ENCODE measurements around the gene STMND1.

Gene STMND1

DNA sequence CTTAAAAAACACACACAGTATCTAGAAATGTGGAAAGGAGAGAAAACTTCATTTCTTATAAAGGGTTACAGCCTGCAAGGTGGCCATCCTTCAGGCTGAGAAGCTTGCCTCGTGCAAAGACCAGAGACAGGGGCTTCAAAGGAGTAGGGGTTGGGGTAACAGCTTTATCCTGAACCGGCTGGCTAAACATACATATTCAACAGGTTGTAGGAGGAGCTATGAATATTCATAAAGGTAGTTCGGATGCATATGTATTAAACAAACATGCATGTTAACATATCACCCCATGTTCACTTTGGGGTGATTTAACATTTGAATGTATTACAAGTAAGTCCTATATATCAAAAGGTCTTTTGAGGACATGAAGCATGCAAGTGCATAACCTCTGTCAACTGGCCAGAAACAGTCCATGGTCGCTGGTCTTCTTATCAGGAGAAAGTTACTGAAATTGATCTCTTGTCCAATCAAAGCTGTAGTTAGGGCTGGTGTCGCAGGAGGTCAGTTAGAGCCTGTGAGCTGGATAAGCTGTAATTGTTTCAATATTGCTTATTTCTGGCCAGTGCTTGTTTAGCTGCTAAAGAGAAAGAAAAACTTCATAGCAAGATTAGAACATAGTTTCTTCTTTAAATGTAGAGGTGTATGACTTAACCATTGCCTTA lies 2.3 kb upstream of the STMND1 start:
- no peak for FAIRE-seq

DNA sequence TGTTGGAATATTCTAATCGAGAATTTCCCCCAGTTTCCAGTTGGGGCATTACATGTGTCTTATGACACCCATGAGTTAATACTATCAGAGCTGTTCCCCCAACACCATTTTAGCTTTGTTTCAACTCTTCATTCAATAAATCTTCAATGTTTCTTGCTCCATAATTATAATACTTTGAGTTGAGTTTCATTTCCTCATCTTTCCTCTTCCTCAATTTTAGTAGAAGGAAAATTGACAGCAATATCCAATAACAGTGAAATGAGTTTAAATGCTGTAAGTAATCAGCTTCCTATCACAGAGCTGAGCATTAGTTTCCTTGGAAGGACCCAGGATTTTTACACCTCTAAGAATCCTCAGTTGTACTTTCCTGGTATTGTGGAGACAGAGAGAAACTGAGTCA lies 1.0 kb upstream of the STMND1 start:
- FAIRE-seq, result no peak

DNA sequence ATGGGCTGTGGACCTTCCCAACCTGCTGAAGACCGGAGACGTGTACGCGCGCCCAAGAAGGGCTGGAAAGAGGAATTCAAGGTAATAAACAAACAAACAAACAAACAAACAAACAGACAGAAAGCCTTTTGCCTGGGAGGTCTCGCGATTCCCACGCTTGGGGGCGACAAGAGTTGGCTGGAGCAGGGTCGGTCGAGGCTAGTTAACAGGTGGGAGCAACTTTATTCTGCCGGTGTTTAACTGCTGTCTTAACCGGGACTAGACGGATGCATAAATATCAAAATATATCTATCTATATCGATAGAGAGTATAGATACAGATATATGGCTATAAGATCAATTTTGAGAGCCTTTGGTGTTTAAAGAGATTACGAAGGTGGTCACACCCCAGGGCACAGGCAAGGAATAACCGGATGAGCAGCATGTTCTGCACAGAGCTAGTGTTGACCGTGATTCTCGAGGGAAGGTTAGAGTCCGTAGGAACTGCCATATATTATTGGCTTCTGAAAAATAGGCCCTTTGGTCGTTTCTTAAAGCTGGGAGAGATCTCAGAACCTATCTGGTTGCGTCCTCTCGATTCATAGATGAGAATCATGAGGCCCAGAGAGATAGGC lies 514 bp downstream of the STMND1 start:
- FAIRE-seq, result no peak

DNA sequence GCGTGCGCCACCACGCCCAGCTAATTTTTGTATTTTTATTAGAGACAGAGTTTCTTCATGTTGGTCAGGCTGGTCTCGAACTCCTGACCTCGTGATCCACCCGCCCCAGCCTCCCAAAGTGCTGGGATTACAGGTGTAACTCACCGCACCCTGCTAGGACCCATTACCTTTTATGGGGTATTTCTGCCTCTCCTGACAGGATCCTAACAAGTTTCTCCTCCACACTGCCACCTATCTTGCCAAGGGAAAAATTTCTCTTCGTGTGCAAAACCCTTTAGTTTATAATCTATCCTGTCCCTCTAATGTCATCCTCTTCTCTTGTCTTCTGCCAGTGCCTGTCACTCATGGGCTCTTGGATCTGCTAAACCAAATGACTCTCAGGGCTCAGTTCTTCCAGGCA lies 1.9 kb downstream of the STMND1 start:
- FAIRE-seq, result no peak

DNA sequence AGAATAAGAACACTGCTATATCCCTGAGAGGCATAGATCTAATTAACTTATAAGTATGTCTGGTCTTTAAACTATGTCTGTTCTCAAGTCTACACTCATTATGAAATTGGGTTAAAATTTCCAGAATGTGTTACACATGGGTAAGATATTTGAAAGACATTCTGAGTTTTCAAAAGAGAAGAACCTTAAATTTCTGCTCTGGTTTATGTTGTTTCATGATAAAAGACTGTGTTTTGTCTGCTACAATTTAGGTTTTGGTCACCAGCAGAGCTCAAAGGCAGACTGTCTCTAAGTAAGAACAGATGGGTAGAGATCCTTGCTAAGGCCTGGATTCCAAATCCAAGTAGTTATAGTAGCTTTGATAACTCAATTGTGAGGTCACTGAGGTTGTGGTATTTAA lies 6.0 kb downstream of the STMND1 start:
- FAIRE-seq, result no peak

DNA sequence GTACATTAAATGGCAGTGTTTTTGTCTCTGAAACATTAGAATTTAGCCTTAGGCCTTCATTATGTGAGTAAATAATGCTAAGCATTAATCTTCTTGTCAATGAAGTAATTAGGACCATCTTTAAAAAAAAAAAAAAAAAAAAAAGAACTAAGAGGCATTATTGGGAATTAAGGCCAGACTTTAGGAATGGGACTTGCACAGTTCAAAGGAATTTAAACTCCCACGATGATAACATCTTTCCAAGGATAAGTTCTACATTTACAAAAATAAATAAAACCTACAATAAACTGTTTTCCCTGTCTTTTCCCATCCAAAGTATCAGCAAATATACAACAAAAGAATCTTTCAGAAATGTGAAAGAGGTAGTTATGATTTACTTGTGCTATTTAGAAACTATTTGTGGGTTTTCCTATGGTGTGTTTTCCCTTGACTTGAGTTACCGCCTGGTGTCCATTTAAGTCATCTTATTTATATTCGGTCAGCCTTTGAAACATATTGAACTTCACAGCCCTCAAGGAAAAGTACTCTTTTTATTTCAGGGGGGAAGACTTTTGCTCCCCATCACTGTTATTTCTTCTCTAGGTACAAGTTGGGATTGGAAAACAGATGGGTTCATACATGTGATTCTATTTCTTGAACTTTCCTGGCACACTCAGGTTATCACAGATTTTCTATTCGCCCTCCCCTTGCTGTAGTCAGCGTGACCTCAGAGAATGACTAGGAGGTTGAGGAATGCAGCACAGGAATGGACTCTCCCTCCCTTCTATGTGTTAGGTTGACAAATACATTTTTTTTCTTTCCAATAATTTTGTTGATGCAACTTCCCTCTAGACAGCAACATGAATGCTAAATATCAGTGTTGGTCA lies 13.6 kb downstream of the STMND1 start:
- no peak for FAIRE-seq

DNA sequence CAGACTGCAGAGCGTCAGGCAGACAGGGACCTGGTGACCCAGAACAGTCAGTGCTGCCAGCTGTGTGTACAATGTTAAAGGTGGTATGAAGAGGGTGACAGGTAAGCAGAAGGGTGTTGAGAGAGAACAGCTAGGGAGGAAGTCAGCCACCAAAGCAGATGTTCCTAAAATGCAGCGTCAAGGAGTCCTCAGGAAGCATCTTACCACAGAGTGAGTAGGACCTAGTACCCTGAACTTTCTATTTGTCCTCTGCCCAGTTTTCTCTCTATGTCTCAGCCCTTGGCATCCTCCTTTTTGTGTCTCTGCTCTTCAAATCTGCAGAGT lies 14.2 kb downstream of the STMND1 start:
- no peak for FAIRE-seq

DNA sequence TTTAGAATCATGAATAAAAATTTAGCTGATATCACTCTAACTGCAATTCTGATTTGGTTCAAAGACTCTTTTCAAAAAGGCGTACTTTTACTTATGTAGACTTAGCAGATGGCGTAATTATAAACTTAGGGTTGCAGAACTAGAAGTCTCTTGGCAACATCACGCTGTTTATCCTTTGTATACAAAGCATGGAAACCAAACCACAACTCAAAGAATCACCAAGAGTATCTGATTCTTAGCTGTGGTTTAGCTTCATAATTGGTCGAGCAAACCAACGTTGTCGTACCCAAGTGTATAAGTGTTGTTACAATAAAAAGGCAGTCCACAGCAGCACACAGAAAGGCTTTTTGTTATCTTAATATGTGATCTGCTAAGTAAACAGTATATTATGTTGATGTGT lies 18.2 kb downstream of the STMND1 start:
- no peak for FAIRE-seq

DNA sequence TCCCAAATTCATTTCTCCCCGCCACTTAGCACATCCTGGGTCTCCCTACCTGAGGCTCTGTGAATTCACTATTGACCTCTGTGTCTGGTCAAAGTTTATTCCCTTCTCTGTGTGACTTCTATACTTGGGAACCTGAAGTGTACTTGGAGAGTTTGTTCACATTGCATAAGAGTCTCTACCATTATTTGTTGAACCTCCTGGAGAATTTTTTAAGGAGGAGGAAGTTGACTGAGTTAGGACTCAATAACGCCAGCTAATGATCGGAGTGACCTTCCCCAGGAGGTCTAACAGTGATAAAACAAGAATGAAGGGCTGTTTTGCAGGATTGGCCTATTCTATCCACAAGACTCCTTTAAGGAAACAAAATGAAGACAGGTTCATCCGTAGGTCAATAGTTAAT lies 23.6 kb downstream of the STMND1 start:
- FAIRE-seq, result no peak

DNA sequence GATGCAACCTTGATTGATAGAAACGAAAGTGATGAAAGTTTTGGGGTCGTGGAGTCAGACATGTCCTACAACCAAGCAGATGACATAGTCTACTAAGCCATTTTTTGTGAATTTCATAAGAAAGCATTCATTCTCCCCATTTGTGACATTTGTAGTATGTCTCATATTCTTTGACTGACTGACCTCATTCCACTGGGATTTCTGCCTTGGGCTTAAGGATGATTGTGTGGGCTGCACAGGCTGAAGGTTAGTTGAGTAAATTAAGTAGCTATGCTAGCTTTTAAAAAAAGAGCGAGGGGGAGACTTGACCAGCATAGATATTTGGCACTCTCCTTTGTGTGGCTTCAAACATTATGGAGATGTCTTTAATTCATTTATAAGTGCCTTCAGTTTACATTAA lies 28.9 kb downstream of the STMND1 start:
- FAIRE-seq, result no peak

DNA sequence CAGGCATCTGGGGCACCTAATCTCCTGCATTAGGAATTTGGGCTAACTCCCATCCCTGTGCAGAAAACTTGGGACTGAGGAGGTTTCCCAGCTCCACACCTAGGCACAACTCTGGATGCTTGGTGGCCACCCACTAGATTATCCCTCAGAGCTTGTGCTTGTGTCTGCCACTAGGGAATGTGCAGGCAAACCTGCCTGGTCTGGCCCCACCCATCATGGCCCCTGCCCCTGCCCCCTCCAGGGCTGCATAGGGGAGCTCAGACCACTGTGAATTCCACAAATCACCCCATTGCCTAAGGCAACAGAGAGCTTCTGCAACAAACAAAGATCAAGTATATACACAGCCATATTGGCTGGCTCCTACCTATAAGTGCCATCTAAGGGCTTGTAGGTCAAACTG lies 31.1 kb downstream of the STMND1 start:
- no peak for FAIRE-seq

DNA sequence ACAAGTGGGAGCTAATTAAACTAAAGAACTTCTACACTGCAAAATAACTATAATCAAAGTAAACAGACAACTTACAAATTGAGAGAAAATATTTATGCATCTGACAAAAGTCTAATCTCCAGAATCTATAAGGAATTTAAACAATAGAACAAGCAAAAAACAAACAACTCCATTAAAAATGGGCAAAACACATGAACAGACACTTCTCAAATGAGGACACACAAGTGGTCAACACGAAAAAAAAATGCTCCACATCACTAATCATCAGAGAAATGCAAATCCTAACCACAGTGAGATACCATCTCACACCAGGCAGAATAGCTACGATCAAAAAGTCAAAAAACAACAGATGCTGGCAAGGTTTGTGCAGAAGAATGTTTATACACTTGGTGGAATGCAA lies 36.2 kb downstream of the STMND1 start:
- no peak for FAIRE-seq

DNA sequence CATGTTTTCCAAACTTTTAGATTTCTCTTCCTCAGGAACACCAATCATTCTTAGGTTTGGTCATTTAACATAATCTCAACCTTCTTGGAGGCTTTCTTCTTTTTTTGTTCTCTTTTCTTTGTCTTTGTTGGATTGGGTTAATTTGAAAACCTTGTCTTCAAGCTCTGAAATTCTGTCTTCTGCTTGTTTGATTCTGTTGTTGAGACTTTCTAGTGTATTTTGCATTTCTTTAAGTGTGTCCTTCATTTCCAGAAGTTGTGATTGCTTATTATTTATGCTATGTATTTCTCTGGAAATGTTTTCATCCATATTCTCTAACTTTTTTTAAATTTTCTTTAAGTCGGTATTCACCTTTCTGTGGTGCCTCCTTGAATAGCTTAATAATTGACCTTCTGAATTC lies 42.2 kb downstream of the STMND1 start:
- FAIRE-seq, result no peak

DNA sequence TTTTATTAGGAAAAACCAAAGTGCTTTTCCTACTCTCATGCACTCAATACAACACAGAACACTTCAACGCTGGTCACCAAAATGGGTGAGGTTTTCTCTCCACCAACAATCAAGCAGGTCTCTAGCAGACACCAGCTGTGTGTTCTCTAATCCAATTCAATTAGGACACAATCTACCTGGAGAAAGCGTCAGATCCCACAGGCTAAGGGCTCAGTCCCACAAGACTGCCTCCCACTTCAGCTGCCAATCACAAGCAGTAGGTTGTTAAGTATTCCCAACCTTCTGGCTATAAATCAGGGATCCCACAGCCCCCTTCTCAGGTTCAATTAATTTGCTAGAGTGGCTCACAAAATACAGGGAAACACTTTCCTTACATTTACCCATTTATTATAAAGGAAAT lies 47.7 kb downstream of the STMND1 start:
- no peak for FAIRE-seq

DNA sequence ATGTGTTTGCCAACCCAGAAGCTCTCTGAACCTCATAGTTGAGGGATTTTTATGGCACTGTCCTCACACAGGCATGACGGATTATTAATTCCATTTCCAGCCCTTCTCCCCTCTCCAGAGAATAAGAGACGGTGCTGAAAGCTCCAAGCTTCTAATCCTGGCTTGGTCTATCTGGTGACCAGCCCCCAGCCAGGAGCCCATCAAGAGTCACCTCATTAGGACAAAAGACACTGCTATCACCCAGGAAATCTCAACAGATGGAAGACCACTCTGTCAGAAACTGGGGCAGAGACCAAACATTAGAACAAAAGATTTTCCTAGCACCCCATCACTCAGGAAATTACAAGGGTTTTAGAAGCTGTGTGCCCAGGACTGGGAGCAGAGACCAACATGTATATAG lies 48.2 kb downstream of the STMND1 start:
- FAIRE-seq, result no peak

DNA sequence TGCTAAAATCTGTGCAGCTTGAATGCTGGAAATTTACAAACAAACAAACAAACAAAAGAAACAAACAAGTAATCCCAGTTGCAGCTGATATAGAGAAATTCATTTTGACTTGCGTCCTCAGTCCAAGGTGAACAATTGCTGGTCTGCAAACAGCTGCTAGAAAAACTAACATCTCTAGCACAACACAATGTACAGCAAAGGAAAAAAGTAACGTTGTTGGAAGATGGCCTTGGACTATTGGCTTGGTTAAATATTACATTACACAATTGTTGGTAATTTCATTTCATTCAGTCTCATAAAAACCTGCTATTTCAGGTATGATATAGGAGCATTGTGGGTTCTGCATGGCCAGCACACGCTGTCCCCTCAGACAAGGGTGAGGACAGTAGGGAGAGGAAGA lies 50.0 kb downstream of the STMND1 start:
- FAIRE-seq, result no peak

DNA sequence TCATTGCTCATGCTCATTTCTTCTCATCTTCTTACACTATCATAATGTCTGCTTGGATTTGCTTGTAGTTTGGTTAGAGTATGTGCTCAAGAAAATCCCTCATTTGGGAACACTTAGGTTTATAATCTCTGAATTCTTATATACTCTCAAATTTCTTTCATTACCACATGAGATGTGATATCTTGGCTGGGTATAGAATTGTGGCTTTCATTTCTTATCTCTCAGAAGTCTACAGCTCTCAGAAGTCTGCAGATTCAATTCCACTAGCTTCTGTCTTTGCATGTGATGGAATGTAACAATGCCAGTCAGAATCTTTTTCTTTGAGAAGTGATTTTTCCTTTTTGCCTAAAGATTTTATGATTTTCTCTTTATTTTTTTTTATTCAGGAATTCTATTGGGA lies 50.9 kb downstream of the STMND1 start:
- no peak for FAIRE-seq

DNA sequence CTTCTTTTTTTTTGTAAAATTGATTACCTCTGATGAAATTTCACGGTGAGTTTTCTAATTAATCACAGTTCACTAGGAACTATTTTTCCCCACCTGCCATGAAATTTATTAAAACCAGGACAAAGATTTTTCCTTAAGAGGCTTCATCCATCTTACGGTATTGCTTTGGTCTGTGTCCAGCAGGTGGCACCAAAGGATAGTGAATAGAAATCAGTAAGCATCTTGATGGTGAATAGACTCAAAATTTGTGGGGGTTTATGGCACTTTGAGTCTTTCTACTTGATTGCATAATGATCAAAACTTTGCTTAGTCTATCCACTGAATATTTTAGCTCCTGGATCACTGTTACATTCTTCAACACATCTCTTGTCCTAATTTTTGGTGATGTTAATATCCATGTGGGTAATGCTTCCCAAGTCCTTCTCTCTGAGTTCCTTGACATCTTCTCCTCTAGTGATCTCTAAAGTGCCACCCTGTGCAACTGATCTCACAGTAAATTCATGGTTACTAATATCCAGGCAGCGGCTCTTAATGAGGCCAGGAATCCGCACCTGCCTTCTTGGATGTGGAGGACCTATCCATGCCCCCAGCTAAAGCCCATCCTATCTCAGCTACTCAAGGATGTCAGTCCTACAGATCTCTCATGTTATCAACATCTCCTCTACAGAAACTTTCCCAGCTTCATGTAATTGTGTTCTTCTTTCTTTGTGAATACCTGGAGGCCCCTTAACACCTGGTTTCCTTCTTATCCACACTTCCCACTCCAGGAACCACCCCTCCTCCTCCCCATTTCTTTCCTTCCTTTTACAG lies 54.5 kb downstream of the STMND1 start:
- no peak for FAIRE-seq

DNA sequence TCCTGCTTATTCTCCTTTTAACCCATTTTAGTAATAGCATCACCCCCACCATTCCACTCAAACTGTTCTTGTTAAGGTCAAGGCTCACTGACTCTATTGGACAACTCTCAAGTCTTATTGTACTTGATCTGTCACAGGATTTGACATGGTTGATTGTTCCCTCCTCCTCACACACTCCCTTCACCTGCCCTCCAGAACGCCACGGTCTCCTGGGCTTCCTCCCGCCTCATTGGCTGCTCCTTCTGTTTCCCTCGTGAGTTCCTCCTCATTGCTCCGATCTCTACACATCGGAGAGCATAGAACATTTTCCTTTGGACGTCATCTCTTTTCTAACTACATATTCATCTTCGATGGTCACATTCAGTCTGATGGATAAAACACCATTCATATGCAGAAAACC lies 55.1 kb downstream of the STMND1 start:
- FAIRE-seq, result no peak

DNA sequence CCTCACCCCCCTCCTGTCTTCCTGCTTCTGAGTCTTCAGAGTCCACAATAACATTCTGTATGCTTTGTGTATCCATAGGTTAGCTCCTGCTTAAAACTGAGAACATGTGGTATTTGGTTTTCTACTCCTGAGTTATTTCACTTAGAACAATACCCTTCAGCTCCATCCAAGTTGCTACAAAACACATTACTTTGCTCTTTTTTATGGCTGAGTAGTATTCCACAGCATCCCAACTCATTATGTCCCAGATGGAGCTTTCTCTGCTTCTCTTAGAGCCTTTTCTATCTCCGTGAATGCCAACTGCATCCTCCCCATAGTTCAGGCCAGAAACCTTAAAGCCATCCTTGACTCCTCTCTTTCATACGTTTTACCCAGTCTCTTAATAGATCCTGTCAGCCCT lies 55.8 kb downstream of the STMND1 start:
- FAIRE-seq, result no peak

DNA sequence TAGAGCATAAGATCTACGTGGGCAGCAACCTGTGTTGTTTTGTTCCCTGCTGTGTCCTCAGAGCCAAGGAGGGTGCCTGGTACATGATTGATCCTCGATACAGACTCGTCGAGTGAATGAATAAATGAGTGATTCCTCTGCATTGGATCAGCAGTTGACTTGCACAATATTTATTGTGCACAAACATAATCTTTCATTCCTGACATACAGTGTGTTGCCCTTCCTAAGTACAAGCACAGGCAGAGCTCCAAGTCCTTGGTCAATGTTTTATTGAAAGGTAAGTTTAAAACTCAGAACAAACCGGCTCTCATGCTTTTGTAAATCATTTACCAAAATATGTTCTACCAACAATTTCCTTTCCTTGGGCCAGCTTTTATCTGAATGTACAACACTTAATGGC lies 57.4 kb downstream of the STMND1 start:
- FAIRE-seq, result no peak

DNA sequence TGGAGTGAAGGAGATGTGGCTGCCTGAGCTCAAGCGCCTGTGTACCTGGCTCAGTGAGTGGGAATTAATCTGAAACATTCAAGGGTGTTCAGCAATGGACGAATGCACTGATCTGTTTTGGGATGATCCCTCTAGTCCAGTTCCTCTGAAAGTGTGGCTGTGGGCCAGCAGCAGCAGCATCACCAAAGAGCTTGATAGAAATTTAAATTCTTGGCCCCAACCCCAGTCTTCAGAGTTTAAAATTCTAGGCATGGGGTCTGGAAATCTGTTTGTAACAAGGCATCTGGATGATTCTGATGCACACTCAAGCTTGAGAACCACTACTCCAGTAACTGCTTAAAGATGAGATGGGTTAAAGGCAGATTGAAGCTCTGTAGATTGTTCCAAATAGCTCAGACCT lies 59.2 kb downstream of the STMND1 start:
- FAIRE-seq, result no peak

DNA sequence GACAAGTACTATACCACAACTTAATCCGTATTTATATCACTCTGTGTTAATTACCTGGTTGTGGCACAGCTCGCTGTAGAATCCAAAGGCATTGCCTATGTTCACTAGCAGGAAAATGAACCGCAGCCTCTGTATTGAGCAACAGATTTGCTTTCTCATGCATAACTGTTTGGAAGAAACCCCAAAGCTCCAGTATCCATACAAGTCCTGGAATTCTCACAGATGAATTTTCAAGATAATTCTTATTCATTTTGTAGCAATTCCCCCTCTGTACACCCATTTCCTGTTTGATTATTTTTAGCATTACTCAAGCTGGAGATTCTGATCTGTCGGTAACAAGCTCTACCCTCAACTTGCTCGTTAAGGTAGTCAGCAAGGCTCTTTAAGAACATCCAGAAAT lies 63.5 kb downstream of the STMND1 start:
- no peak for FAIRE-seq
